AML-193 (cell line): ENCODE results near the gene IL27RA.
"Not testable (repeated sequence)": the region's sequence is repeated elsewhere in the genome, so short reads cannot be mapped to it uniquely, and the experiment has no call there.

Experiments
- DNase-seq, 2 experiments: peaks; one replicate each; lab custom pipeline; 2025; lab: John Stamatoyannopoulos, UW

The IL27RA gene

DNA sequence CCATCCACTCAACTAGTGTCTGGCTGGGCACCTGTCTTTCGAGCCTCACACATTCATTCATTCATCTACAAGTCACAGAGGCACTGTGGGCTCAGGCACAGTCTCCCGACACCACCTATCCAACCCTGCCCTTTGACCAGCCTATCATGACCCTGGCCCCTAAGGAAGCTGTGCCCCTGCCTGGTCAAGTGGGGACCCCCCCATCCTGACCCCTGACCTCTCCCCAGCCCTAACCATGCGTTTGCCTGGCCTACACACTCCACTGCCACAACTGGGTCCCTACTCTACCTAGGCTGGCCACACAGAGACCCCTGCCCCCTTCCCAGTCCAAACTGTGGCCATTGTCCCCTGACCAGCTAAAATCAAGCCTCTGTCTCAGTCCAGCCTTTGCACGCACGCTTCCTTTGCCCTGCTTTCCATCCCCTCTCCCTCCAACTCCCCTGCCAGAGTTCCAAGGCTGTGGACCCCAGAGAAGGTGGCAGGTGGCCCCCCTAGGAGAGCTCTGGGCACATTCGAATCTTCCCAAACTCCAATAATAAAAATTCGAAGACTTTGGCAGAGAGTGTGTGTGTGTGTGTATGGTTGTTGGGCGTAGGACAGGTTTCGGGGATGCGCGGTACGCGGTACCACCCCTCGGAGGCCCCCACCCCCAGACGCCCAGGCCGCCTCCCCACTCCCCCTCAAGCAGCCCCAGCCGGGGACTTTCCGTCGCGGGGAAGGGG lies 404 bp upstream of the IL27RA start:
- DNase-seq = no peak

DNA sequence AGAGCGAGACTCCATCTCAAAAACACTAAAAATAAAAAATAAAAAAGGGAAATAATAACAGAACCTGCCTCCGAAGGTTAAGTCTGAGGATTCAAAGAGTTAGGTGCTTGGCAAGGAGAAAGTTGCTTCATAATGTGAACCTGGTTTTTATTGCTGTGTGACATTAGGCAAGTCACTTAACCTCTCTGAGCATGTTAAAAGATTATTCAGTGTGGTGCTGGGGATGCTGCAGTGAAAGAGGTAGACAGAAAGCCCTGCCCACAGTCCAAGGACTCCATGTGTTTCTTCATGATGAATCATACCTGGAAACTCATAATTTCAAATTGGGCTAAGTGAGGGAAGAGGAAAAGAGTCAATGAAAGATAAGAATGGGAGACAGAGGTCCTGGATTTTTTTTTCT lies 2.4 kb downstream of the IL27RA start:
- DNase-seq = no peak

DNA sequence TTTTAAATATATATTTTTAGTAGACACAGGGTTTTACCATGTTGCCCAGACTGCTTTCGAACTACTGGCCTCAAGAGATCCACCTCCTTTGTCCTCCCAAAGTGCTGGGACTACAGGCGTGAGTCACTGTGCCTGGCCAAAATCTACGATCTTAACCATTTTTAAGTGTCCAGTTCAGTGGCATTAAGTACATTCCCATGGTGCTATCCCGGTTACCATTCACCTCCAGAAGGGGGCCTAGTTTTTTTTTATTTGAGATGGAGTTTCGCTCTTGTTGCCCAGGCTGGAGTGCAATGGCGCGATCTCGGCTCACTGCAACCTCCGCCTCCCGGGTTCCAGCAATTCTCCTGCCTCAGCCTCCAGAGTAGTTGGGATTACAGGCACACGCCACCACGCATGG lies 3.6 kb downstream of the IL27RA start:
- DNase-seq = not testable (repeated sequence)

DNA sequence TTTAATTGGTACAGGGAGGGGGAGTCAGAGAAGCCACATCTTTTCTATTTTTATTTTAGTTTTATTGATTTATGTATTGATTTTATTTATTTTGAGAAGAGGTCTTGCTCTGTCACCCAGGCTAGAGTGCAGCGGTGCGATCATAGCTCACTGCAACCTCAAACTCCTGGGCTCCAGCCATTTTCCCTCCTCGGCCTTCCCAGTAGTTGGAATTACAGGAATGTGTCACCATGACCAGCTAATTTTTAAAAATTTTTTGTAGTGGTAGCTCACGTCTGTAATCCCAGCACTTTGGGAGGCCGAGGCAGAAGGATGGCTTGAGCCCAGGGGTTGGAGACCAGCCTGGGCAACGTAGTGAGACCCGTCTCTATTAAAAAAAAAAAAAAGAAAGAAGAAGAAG lies 4.1 kb downstream of the IL27RA start:
- DNase-seq = no peak

DNA sequence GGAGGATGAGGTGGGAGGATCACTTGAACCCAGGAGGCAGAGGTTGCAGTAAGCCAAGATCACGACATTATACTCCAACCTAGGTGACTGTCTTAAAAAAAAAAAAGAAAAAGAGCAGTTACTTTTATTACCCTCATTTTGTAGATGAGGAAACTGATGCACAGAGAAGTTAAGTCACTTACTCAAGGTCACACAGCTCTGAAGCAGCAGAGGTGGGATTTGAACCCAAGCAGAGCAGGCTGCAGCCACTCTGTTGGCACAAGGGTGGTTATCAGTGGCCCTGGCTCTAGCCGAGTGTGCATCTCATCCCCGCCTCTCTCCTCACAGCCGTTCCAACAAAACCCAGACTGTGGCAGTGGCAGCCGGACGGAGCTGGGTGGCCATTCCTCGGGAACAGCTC lies 7.6 kb downstream of the IL27RA start:
- DNase-seq = no peak

DNA sequence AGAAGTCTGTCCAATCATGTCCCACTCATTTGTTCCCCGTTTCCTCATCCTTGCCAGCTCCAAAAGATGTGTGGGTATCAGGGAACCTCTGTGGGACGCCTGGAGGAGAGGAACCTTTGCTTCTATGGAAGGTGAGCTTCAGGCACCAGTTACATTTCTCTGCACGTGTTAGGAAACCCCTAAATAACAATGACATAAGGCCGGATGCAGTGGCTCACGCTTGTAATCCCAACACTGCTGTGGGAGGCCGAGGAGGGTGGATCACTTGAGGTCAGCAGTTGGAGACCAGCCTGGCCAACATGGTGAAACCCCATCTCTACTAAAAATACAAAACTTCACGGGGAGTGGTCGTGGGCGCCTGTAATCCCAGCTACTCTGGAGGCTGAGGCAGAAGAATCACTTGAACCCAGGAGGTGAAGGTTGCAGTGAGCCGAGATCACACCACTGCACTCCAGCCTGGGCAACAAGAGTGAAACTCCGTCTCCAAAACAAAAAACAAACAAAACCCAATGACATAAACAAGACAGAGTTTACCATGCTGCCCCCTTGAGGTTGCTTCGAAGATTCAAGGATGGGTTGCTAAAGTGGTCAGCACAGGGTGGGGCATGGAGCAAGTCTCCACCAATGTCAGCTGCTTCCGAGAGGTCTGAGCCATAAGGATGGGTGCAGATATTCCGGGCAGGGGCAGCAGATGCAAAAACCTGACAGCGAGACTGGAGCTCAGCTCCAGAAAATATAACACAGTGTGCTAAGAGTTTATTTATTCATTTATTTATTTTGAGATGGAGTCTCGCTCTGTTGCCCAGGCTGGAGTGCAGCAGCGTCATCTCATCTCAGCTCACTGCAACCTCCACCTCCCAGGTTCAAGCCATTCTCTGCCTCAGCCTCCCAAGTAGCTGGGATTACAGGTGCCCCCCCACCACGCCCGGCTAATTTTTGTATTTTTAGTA lies 11.4 kb downstream of the IL27RA start:
- DNase-seq = peak; percentile 23 to 35

DNA sequence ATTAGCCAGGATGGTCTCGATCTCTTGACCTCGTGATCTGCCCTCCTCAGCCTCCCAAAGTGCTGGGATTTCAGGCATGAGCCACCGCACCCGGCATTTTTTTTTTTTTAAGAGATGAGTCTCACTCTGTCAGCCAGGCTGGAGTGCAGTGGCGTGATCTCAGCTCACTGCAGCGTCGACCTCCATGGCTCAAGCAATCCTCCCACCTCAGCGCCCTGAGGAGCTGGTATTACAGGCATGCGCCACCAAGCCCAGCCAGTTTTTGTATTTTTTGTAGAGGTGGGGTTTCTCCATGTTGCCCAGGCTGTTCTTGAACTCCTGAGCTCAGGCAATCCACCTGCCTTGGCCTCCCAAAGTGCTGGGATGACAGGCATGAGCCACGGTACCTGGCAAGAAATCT lies 16.3 kb downstream of the IL27RA start:
- DNase-seq = not testable (repeated sequence)

DNA sequence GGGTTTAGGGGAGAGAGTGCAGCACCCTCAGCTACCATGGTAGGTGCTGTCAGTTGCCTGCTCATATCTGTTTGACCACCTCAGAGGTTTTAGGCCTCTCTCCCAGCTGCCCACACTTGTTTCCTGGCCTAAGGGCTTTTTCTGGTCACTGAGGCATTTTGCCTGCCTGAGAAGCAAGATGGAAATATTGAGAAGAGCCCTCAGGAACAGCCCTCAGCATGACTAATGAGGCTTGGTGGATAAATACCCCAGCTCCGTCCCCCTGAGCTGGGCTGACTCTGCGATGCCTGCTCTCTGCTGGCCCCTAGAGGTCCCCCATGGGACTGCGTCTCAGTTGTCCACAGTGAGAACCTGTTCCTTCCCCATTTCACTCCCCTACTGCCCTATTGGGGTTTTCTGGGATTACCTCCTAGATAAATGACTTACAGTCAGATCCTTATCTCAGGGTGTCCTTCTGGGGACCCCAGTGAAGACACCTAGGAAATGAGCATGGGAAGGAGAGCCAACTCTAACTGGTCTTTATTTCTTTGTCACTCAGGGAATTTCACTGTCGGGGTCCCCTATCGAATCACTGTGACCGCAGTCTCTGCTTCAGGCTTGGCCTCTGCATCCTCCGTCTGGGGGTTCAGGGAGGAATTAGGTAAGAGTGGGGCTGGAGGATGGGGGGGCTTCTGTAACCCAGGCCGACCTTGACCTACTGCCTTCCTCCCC lies 17.0 kb downstream of the IL27RA start:
- peak; percentile 50 to 54 for DNase-seq

DNA sequence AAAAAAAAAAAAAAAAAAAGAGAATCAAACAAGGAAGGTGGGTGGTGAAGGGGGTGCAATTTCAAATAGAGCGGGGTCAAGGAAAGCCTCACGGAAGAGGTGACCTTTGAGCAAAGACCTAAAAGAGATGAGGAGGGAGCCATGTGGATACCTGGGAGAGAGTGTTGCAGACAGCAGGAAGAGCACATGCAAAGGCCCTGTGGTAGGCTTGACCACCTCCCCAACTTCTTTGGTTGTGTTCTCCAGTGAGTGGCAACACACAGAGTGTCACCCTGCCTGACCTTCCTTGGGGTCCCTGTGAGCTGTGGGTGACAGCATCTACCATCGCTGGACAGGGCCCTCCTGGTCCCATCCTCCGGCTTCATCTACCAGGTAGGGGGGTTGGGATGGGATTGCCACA lies 18.9 kb downstream of the IL27RA start:
- DNase-seq = no peak

DNA sequence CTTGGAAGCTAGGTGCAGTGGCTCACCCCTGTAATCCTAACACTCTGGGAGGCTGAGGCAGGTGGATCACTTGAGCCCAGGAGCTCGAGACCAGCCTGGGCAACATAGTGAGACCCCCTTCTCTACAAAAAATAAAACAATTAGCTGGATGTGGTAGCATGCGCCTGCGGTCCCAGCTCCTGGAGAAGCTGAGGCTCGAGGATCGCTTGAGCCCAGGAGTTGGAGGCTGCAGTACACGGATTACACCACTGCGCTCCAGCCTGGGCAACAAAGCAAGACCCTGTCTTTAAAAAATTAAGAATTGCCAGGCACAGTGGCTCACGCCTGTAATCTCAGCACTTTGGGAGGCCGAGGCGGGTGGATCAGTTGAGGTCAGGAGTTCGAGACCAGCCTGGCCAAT lies 19.4 kb downstream of the IL27RA start:
- DNase-seq = not testable (repeated sequence)

DNA sequence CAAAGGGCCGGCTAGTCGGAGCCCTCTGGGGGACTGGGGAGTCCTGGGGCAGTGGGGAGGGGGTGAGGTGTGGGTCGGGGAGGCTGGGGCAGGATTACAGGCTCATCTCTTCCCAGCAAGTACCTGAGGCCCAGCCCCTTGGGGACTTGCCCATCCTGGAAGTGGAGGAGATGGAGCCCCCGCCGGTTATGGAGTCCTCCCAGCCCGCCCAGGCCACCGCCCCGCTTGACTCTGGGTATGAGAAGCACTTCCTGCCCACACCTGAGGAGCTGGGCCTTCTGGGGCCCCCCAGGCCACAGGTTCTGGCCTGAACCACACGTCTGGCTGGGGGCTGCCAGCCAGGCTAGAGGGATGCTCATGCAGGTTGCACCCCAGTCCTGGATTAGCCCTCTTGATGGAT lies 20.4 kb downstream of the IL27RA start:
- DNase-seq = no peak

DNA sequence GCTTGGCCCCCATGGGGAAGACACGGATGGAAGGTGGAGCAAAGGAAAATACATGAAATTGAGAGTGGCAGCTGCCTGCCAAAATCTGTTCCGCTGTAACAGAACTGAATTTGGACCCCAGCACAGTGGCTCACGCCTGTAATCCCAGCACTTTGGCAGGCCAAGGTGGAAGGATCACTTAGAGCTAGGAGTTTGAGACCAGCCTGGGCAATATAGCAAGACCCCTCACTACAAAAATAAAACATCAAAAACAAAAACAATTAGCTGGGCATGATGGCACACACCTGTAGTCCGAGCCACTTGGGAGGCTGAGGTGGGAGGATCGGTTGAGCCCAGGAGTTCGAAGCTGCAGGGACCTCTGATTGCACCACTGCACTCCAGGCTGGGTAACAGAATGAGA lies 20.9 kb downstream of the IL27RA start:
- DNase-seq = no peak

DNA sequence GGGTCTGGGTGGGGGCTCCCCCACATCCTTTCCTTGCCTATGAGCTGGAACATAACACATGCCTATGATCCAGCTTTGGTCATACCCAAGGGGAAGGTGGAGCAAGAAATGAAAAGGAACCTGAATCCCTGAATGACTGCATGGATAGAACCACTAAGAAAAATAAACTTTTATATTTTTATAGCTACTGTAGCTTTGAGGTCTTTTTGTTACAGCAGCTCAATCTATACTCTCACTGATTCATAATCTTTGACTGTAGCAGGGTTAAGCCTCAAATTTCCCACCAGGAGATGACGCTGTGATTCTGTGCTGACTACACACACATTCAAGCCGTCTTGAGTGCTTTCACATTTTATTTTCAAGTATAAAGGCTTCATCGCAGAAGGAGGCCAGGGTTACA lies 21.5 kb downstream of the IL27RA start:
- no peak for DNase-seq

DNA sequence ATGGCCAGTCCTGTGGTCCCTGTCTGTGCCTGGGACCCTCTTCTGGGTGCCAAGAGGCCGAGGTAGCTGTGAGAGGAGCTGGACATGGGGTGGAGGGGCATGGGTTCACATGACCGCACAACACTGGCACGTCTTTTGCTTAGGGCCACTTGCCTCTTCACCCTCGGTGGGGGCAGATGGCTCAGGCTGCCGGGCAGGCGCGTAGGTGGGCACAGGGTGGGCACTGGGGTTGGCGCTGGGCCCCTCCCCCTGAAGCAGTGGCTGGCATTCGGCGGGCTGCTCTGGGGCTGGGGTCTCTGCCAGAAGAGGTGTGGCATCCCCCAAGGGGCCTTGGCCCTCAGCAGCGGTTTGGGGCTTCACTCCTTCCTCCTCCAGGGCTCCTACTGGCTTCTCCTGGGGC lies 21.9 kb downstream of the IL27RA start:
- no peak for DNase-seq

DNA sequence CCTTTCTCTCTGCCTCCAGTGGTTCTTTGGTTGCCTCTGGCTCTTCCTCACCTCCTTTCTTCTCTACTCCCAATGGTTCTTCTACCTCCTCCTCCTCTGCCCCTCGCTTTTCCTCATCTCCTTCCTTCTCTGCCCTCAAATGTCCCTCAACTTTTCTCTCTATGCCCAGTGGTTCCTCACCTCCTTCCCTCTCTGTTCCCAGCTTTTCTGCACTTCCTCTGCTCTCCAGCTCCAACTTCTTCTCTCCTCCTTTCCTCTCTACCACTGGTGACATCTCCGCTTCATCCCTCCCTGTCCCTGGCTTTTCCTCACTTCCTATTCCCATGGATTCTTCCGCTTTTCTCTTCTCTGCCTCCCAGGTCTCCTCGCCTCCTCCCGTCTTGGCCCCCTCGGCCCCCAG lies 22.5 kb downstream of the IL27RA start:
- DNase-seq = no peak

DNA sequence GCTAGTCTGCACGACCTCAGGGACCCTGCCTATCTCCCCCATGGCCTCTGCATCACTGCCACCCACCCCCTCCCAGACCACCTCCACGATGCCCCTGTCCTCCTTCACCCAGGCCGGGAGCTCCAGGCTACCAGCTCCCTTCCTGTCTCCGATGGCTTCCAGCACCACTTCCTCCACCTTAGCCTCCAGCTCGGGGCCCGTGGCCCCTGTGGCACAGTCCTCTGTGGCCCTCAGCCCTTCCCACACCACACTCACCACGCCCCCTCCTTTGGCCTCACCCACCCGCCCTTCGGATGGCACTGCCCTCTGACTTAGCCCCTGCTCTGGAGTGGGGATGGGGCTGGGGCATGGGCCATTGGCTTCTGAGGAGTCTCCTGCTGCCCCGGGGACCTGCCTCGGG lies 23.2 kb downstream of the IL27RA start:
- no peak for DNase-seq

DNA sequence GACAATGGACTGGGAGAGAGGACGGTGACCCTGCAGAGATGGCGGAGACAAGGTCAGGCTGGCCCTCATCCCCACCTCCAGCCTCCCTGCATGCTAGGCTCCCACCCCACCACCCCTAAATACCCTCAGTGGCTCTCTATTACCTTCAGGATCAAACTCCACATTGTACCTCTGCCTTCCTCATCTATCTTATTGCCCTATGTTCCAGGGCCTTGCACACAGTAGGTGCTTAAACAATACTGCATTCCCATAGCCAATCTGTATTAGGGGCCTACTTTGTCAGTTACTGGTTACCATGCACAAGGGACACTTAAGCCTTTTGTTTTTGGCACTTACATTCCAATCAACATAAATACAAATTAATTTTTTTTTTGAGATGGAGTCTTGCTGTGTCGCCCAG lies 23.8 kb downstream of the IL27RA start:
- no peak for DNase-seq

DNA sequence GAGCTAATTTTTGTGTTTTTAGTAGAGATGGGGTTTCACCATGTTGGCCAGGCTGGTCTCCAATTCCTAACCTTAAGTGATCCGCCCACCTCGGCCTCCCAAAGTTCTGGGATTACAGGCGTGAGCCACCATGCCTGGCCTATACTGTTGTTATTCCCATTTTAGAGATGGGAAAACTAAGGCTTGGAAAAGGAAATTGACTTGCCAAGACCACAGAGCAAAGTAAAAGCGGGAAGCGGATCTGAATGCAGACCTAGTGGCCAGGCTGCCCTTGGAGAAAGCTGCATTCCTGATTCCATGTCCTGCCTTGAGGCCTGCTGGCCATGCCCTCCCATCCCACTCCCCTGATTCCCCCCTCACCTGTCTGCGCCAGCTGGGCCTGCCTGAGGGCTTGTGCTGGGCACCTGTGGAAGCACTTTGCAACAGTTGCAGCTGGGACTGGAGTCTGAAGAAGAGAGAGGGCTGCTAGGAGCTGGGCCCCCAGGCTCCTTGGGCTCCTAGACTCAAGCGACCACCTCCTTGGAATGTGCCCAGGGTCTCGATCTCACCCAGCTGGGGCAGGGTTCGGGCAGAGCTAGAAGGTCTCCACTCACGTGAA lies 24.6 kb downstream of the IL27RA start:
- DNase-seq = no peak

DNA sequence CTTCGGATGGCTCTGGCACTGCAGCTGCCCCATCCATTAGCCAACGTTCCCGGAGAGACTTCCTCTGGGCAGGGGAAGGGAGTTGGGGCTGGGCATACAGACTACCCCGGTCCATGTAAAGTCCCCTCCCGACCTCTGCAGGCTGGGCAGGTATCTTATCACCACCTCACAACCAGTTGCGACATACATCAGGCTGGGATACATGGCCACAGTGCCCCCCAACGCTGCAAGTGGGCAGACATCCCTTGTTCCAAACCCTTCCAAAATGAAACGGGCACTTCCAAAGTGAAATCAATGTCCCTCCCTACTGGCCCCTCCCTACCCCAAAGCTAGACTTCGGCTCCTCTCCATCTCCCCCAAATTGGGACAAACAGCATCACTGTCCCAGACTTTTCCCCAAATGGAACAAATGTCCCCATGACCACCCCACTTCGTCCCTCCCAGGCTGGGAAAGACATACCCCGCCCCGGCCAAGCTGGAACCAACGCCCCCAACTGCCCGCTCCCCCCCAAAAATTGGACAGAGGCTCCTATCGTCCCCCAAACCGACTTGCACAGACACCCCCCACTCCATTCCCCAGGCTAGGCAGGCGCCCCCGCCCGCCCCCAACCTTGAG lies 25.3 kb downstream of the IL27RA start:
- DNase-seq = no peak

DNA sequence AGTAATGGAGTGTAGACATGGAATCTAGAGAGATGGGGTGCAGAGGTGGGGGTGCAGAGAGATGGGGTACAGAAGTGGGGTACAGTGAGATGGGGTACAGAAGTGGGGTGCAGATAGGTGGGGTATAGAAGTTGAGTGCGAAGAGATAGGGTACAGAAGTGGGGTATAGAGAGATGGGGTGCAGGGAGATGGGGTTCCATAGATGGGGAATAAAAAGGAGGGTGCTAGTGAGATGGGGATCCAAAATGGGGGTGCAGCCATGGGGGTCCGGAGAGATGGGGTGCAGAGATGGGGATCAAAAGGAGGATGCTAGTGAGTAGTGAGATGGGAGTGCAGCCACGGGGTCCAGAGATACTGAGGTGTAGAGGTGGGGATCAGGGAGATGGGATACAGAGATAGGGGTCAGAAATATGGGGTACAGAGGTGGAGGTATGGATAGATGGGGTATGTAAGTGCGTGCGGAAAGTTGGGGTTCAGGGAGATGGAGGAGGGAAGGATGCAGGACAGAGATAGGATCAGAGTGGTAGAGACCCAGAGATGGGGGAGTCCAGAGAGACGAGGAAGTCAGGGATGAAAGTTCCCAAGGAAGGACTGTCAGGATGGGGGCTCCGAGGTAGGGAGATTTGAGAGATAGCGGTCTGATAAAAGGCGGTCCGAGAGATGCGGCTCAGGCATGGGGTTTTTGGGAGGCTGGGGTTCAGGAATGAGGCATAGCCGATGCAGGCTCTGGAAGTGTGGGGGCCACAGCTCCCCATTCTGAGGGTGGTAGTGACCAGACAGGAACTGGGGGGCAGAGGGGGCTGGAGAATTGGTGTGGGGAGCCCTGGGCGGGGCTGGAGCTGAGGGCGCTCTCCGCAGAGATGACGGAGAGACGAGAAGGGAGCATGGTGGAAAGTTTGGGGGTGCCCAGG lies 26.9 kb downstream of the IL27RA start:
- DNase-seq = no peak

DNA sequence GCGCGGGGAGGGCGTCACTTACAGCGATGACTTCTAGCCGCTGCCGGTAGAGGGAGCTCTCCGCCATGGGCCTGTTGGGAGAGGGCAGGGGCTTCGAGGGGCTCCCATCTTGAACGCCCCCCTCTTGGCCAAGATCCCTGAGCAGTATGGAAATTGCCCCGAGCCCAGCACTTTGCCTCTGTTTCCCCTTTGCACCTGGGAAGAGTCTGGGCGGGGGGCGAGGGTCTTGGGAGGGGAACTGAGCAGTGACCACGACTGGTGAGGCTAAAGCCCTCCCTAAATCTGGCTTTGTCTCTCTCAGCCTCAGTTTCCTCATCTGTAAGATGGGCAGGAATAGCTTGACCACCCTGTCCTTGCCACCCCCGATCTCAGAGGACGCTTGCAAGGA lies 27.5 kb downstream of the IL27RA start:
- no peak for DNase-seq
